NK-92 (cell line): ENCODE measurements around the gene GPC3.

ENCODE experiments used
- DNase-seq: peaks from one replicate; lab custom pipeline; 2025; ENCODE audit not compliant: unreplicated experiment; lab: John Stamatoyannopoulos, UW

GPC3 gene

GRCh38 chrX:133580625-133581024, 404.8 kb downstream of the GPC3 start:
- DNase-seq, result no peak

DNA sequence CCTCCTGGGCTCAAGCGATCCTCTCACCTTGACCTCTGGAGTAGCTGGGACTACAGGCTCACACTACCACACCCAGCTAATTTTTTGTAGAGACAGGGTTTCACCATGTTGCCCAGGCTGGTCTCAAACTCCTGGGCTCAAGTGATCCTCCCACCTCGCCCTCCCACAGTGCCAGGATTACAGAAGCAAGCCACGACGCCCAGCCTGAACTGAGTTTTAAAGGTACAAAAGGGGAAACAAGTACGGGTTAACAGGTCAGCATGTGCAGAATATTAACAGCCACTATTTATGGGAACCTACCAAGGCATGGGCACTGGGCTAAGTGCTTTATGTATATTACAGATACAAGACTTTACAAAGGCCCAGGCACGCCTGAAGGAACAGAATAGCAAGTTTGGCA, 405.8 kb downstream of the GPC3 start:
- DNase-seq, result no peak

DNA sequence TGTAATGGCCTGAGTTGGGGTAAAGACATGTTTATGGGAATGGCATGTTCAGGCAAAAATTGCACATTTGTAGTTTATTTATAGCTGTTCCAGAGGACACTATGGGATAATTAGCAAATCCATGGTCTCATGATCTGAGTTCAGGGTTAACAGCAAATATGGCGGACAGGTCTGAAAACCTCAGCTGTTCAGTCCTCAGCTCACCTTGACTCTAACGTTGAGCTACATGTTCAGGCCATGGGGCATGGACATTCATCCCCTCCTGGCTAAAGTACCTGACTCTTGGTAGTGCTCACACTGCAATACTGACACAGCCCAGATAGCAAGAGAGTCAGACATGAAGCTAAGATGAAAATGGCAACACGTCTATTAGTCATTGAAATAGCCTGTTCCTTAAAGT, 408.5 kb downstream of the GPC3 start:
- no peak for DNase-seq

- no peak for DNase-seq
Observed at GRCh38 chrX:133575501-133576136, 409.8 kb downstream of the GPC3 start.

DNA sequence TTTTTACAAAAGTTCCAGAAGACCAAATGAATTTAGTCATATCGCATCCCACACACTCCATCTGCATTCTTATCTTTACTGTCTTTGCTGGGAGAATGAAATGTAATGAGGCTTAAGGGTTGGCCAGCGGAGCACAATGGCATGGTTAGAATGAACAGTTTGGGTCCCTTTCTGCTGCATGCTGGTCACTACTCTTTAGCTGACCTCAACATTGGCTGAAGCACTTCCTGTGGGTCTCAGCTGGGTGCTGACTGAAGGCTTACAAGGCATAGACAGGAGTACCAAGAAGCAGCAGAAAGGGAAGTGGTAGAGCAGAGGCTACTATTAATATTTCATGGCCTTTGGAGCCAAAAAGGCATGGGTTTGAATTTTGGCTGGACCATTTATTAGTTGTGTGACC, 410.7 kb downstream of the GPC3 start:
- no peak for DNase-seq

GRCh38 chrX:133570549-133570948, 414.8 kb downstream of the GPC3 start:
- DNase-seq, result no peak

- no peak for DNase-seq
Observed at GRCh38 chrX:133569217-133569616, 416.2 kb downstream of the GPC3 start.

- no peak for DNase-seq
Observed at GRCh38 chrX:133568109-133568508, 417.3 kb downstream of the GPC3 start.

GRCh38 chrX:133566876-133567275, 418.5 kb downstream of the GPC3 start:
- DNase-seq, result no peak

DNA sequence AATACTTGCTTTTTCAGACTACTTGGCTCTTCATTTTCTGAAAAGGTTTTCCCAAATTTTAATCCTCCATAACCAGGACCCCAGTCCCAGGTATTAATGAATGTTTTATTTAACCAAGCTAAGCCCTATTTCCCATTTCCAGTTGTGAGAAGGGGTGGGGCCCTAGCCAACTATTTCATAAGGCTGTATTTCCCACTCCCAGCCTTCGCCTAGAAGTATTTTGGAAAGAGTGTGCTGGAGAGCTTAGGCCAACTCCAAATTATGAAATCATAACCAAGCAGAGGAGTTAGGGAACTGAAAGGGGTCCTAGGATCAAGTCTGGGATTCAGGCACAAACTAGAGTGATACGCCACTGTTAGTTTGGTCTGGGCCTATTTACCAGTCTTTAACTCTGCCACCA, 421.7 kb downstream of the GPC3 start:
- DNase-seq, result no peak

GRCh38 chrX:133561251-133561650, 424.1 kb downstream of the GPC3 start:
- DNase-seq, result no peak

DNA sequence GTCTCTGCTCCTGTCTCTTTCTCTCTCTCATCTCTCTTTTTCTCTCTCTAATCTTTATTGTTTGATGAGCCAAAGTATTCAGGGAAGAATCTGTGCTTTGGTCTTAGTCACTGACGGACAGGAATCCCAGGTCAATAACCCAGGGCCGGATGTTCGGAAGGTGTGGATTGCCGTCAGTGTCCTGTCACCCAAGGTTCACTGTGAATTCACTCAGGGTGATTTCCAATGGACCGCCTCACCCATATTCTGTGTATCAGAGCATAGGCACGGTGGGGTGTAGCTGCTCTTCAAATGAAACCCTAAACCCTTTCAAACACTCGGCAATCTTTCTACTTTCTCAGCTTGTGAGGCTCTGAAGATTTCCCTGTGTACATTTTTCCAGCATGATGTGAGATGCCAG, 425.5 kb downstream of the GPC3 start:
- DNase-seq, result no peak

- no peak for DNase-seq
Observed at GRCh38 chrX:133555782-133556458, 429.5 kb downstream of the GPC3 start.

GRCh38 chrX:133550665-133551485, 434.5 kb downstream of the GPC3 start:
- DNase-seq, result no peak

GRCh38 chrX:133549295-133549933, 436.0 kb downstream of the GPC3 start:
- DNase-seq, result no peak

GRCh38 chrX:133546441-133546840, 439.0 kb downstream of the GPC3 start:
- DNase-seq, result no peak

DNA sequence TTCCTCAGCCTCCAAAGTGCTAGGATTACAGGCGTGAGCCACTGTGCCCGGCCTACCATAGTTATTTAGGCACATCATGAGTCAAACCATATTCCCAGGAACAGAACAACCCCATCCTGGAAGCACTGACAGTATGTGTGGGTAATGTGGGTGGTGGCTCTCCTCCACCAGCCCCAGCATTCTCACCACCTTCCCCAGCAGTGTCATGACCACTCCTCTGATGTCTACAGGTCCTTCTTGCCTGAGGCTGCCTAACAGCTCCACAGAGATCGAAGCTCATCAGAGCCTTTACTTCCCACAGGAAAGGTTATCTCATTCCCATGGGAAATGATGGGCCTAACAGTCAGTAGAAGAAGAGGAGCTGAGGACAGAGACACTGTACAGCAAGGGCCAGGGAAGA, 440.6 kb downstream of the GPC3 start:
- no peak for DNase-seq

DNA sequence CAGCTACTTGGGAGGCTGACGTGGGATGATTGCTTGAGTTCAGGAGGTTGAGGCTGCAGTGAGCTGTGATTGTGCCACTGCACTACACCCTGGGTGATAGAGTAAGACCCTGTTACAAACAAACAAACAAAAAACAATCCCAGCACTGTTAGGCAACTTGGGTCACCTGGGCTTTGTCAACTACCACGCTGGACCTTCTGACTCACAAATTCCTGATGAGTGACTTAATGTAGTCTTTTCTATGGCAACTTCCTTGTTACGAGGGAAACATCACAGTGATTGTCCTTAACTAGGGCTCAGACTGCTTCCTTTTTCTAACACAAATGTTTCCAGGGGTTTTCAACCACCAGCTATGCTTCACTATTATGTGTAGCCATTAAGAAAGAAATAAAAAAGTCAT, 441.3 kb downstream of the GPC3 start:
- DNase-seq, result no peak

DNA sequence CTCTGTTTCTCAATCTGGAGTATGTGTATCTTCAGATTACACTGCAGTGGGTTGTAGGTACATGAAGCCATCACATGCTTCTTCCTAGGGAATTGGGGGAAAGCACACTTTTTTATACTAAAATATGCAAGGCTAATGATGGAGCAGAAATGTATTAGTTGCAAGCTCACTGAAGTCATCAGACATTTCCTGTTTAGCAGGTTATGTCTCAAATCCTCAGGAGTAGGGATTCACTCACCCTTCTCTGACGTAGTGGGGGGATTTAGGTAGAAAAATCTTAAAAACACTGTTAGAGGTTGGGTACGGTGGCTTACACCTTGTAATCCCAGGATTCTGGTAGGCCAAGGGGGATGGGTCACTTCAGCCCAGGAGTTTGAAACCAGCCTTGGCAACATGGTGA, 441.7 kb downstream of the GPC3 start:
- no peak for DNase-seq

DNA sequence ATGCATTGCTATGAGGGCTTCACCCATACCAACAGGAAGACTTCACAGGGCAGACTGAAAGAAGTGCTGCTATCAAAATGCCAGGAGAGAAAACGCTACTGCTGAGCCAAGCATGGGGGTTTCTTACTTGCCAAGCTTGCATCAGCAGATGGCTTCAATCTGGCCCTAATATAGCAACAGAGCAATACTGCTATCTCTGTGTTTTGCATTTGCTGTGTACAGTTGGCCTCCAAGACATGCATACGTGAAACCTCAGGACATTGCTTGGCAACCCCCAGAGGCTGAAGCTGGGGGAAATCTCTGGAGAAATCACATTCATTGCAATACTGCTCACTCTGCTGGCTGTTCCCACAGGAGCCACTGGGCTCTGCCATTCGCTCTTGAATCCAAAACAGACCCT, 442.9 kb downstream of the GPC3 start:
- no peak for DNase-seq

- no peak for DNase-seq
Observed at GRCh38 chrX:133541021-133541420, 444.4 kb downstream of the GPC3 start.

- DNase-seq, result no peak
Observed at GRCh38 chrX:133538148-133538547, 447.2 kb downstream of the GPC3 start.
